ENCODE data around the gene SCAND1. TPM values are rescaled to one million over a fixed set of nuclear protein-coding genes. Genes with fewer than 3 reads are reported as not detected.

Gene SCAND1
- total and polyA plus RNA-seq, 9 of the 15 experiments (the other 6 are each of a cell fraction or from before 2014, with no cell fraction given): 0.08 to 94.0 (median 5.8) TPM

- TF ChIP-seq ETS2 (tag; IDR thresholded peaks at IDR 0.05; ENCODE audit: borderline replicate concordance, poor library complexity, severe bottlenecking) (no peak), LARP7 (IDR thresholded peaks at IDR 0.05) (no peak), ZNF253 (CRISPR knock-in tag; conservative IDR thresholded peaks at IDR 0.05) (no peak), FOXM1 (IDR thresholded peaks at IDR 0.05; ENCODE audit: low read depth) (no peak), FOXM1 (CRISPR knock-in tag; IDR thresholded peaks at IDR 0.05; ENCODE audit: low read depth) (0 out of 2 replicates have a peak, but pooled peaks have one; percentile 2), ZFX (CRISPR knock-in tag; IDR thresholded peaks at IDR 0.05) (peak; percentile 97), CHD1 (IDR thresholded peaks at IDR 0.05; ENCODE audit: low read length) (peak; percentile 95), KDM5B (IDR thresholded peaks at IDR 0.05; ENCODE audit: insufficient replicate concordance, low read depth, low read length) (peak; percentile 7), CBX1 (IDR thresholded peaks at IDR 0.05; ENCODE audit: low read depth) (0 out of 2 replicates have a peak, but pooled peaks have one; percentile 48), CHD7 (IDR thresholded peaks at IDR 0.05; ENCODE audit: low read depth, low read length) (no peak), TAF1 (IDR thresholded peaks at IDR 0.05; ENCODE audit: control insufficient read depth, extremely low read depth, insufficient read depth, low read length, severe bottlenecking) (peak; percentile 16), PCBP1 (IDR thresholded peaks at IDR 0.05; ENCODE audit: low read depth, low read length, poor library complexity, severe bottlenecking) (peak; percentile 25), NKRF (IDR thresholded peaks at IDR 0.05; ENCODE audit: borderline replicate concordance) (peak; percentile 54; the same call in 1 of the 2 replicates)
Measured at GRCh38 chr20:35953387-35954199, 709 bp downstream of the SCAND1 start (continued).

Data from K562 (cell line).